EH (cell line): ENCODE measurements around the gene HCN3.
"Not testable (repeated sequence)": the region's sequence is repeated elsewhere in the genome, so short reads cannot be mapped to it uniquely, and the experiment has no call there.

Experiments used
- DNase-seq: peaks from one replicate; pipeline ENCODE4 v3.0.0-alpha.2; 2015; ENCODE audit warnings: low read depth

HCN3 gene

DNA sequence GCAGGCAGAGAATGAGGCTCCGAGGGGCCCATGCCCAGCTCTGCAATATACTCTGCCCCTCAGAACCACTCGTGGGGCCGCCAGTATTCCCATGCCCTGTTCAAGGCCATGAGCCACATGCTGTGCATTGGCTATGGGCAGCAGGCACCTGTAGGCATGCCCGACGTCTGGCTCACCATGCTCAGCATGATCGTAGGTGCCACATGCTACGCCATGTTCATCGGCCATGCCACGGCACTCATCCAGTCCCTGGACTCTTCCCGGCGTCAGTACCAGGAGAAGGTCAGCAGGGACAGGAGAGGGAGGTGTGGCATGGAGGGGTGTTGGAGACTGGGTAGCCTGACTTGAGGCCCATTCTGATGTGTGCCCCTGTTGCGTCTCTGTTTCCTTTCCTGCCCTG is 7.2 kb downstream of the HCN3 start:
- no peak for DNase-seq

DNA sequence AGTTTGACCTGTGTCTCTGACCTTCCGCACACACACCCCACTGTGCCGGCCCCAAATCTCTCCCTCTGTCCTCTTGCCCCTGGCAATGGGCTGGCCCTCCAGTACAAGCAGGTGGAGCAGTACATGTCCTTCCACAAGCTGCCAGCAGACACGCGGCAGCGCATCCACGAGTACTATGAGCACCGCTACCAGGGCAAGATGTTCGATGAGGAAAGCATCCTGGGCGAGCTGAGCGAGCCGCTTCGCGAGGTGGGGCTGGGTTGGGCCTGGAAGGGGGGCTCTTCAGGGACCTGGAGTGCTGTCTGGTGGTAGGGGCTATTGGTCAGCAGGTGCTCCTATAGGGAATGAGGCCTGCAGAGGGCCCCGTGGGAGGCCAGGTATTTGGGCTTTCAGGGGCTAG is 7.8 kb downstream of the HCN3 start:
- DNase-seq, result no peak

DNA sequence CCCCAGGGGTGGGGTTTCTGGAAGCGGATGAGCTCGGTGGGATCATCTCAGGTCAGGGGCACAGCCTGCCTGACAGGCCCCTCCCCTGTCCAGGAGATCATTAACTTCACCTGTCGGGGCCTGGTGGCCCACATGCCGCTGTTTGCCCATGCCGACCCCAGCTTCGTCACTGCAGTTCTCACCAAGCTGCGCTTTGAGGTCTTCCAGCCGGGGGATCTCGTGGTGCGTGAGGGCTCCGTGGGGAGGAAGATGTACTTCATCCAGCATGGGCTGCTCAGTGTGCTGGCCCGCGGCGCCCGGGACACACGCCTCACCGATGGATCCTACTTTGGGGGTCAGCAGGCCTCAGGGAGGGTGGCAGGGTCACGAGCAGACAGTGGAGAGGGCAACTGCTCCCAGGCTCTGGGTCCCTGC is 8.4 kb downstream of the HCN3 start:
- no peak for DNase-seq

DNA sequence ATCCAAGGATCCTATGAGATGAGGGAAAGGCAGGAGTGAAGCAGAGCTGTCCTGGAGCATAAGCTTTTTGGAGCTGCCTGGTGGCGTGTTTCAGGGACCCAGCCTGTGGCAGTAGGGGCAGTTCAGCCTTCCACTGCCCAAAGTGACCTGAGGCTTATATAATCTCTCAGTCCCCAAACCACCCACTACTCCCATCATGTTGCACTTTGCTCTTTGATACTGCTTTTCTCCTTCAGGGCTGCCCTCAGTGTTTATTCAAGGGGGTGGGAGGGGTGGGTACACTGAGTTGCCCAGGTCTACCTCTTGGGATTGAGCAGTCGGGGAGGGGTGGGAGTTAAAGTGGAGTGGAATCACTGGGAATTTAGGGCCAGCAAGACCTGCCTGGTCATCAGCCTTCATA is 9.3 kb downstream of the HCN3 start:
- DNase-seq, result no peak

DNA sequence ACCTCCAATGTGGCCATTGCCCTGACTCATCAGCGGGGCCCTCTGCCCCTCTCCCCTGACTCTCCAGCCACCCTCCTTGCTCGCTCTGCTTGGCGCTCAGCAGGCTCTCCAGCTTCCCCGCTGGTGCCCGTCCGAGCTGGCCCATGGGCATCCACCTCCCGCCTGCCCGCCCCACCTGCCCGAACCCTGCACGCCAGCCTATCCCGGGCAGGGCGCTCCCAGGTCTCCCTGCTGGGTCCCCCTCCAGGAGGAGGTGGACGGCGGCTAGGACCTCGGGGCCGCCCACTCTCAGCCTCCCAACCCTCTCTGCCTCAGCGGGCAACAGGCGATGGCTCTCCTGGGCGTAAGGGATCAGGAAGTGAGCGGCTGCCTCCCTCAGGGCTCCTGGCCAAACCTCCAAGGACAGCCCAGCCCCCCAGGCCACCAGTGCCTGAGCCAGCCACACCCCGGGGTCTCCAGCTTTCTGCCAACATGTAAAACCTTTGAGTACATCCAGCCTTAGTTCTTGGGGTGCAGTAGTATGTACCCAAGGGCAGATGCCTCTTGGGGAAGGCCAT is 10.8 kb downstream of the HCN3 start:
- no peak for DNase-seq

DNA sequence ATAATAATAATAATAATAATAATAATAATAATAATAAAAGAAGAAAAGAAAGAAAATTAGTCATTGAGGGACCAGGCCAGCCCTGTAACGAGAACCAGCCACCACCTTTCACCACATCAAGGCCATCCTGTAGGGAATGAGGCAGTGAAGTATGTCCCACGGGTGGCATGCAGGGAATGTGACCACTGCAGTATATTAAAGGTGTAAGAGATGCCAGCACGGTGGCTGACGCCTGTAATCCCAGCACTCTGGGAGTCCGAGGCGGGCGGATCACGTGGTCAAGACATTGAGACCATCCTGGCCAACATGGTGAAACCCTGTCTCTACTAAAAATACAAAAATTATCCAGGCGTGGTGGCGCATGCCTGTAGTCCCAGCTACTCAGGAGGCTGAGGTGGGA is 13.7 kb downstream of the HCN3 start:
- DNase-seq, result not testable (repeated sequence)

DNA sequence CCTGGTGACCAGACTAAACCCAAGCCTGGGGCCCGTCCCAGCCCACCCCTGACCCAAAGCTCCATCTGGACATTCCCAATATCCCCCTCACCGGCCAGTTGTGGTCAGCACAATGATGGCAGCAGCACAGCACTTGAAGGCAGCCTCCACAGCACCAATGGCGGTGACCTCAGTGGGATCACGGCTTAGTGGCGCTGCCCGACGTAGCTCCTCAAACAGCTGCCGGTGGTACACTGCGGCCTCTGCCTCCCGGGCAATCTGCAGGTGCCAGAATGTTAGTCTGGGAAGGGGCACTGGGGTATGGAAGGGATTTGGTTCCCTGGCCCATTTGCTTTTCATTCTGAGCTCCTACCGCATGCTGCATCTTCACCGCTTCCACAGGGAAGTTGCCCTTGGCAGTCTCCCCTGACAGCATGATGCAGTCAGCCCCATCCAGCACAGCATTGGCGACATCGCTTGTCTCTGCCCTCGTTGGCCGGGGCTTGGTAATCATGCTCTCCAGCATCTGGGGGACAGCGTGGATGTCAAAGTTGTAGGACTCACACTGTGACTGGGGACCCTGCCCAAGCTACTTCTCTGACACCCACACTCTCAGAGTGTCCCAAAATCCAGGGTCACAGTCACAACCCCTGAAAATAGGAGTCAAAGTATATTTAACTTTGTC is 16.0 kb downstream of the HCN3 start:
- no peak for DNase-seq

DNA sequence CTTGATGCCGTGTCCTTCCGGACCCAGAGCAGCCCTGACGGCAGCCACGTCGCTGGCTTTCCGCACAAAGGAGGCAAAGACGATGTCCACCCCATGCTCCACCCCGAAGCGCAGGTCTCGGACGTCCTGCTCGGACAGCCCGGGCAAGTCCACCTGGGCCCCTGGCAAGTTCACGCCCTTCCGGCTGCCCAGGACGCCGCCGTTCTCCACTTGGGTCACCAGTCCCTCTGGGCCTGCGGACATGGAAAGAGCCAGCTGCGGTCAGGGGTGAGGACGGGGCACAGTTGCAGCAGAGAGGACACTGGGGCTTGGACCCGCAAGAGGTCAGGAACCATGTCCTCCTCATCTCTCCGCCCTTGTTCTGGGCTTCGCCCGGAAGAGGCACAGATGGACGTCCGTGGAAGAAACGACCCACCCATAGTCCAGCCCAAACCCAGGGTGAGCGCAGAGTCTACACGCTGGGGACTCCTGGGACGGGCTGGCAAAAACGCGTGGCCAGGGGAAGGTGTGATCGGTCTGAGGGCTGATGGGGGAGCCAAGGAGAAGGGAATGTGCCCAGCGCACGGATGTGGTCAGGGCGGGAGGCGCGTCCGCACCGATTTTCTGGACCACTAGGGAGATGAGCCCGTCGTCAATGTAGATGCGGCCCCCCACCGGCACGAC is 17.4 kb downstream of the HCN3 start:
- DNase-seq, result no peak

DNA sequence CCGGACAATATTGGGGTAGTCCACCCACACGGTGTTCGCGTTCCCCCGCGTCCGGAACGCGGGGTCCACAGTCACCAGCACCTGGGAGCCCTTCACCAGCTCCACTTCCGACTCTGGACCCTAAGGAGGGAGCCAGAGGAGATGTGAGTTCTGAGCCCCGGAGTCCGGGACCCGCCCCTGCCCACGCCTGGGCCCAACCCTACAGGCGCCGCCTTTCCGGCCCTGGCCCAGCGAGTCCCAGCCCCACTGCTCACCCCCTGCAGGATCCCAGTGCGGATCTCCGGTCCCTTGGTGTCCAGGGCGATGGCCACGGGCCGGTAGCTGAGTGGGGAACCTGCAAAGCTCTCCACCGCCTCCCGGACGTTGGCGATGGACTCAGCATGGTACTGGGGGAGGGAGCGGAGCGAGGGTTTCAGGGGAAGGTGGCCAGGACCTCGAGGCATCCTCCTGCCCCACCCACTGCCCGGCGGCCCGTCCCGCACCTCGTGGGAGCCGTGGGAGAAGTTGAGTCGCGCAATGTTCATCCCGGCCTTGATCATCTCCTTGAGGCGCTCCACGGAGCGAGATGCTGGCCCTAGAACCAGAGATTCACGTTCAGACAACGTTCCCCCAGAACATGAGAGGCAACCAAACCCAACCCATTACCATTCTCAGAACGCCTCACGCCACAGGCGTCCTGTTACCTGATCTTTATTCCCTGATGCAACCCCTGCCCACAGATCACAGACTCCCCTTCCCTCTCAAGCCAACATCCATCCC is 18.1 kb downstream of the HCN3 start:
- DNase-seq, result no peak

DNA sequence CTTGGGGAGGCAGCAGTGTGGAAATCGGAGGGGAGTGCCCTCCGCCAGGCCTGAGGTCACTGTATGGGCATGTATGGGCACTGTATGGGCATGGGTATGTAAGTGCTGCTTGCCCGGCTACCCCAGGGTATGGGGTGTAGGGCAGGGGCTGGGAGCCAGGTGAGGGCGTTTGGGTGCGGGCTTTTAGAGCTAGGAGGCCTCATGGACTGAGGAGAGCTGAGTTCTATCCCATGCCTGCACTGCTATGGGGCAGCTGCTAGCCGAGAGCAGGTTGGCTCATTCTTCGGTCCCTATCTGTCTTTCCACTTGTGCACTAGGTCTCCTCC is 18.6 kb downstream of the HCN3 start:
- DNase-seq, result no peak

DNA sequence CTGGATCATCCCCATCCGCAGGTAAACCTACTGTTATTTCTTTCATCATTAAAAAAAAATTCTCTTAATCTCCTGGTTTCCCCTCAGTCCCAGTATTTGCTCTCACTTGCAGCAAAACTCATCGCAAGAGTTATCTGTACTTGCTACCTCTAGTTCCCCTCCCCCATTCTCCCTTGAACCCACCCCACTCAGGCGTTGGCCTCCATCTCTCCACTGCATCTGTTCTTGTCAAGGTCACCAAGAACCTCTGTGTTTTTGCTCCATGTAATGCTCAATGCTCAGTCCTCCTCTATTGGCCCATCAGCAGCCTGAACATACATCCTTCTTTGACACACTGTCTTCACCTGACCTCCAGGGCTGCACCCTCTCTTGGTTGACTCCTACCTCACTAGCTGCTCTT is 19.4 kb downstream of the HCN3 start:
- no peak for DNase-seq

DNA sequence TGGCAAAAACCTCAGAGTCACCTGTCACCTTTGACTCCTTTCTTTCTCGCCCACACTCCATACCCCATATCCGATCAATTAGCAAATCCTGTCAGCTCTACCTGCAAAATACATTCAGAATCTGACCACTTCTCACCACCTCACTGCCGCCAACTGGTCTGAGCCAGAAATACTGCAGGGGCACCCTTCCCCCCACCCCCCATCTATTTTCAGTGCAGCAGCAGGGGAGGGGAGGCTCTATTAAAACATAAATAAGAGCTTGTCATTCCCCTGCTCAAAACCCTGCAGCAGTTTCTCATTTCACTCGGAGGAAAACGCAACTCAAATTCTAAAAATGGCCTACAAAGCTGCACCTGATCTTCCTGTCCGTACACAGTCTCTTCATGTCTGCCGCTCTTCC is 20.1 kb downstream of the HCN3 start:
- no peak for DNase-seq

DNA sequence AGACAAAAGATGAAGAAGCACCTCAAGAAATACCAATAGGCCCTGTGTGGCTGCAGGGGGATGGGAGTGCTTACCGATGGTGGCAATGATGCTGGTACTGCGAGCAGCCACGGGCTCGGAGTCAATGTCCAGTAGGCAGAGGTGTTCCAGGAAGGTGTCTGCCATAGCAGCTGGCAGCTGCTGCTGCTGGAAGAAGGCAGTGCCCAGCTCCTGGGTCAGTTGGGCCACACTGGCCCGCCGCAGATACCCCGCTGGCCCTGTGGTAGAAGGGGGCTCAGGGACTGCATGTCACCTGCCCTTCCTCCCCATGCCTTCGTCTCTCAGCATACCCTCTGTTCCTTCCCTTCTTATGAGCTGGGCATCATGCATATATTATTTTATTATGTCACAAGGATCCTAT is 22.8 kb downstream of the HCN3 start:
- no peak for DNase-seq

DNA sequence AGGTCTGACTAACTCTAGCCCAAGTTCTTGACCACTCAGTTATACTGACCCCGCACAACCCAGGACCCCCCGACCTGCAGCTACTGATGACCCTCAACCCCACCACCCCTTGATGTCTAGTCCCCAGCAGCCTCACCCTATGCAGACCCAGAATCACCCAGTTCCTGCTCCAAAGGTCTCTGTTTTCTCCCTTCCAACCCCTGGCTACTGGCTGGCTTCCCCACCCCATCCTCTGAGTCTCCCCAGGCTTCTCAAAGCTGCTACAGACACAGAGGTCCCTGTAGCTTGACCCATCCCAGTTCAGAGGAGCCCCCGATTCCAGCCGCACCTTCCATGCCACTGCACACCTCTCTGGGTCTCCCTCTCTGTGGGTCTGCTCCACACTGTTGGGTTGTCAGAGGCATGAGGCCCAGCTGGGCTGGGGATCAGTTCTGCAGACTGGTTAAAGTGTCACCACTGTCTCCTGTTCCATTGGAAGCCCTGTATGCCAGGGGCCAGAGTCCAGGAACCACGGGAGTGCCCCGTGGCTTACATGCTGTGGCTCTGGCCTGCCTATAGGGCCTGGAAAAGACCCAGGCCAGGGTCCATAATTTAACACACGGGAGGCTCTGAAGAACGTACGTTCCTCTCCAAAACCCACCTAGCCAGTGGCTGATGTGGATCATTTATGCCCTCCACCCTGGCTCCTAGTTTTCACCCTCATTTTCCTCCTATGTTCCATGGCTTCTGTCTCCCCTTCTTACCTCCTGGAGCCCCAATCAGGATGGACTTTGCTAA is 23.5 kb downstream of the HCN3 start:
- DNase-seq, result no peak

DNA sequence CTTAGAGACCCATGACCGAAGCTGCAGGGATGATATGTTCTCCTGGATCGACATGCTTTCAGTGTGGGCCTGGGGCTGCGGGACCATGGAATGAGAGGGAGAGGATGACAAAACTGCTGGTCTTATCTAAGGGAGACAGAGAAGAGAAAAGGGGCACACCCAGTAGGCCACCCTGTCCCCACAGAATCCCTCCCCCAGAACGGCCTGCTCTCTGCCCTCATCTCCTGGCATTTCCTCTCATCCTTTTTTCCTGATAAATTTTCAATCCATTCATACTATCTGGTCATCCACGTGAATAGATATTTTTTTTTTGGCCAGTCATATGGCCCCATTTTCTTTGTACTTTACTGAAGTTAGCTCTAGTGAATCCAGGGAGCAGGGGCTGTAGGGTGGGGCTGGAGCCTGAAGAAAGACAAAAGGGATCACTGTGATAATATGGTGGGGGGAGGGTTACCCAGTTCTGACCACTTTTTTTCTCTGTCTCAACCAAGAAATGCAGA is 24.1 kb downstream of the HCN3 start, which contains the start of gene PKLR:
PKLR (minus strand) TSS at position 97 of the 500 bp plus-strand sequence; CDS start at position 54, 43 bp downstream.
- no peak for DNase-seq

DNA sequence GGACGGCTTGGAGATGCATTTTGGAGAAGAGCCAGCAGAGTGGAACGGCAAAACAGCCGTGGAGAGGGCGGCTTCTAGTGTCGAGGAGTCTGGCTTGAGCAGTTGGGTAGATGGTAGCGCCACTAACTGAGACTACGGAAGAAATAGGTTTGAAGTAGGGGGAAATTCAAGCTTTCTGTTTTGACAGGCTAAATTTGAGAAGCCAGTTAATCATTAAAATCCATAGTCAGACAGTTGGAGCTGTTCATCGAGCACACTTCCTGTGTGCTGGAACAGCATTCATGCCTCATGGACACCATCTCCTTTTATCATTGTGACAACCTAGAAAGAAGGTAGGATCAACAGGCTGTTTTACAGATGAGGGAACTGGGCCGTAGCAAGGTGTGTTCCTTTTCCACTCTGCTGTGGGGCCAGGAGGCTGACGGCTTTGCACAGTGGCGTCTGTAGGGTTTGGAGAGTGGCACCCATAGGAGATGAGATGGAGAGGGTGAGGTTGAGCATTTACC is 27.3 kb downstream of the HCN3 start:
- no peak for DNase-seq

DNA sequence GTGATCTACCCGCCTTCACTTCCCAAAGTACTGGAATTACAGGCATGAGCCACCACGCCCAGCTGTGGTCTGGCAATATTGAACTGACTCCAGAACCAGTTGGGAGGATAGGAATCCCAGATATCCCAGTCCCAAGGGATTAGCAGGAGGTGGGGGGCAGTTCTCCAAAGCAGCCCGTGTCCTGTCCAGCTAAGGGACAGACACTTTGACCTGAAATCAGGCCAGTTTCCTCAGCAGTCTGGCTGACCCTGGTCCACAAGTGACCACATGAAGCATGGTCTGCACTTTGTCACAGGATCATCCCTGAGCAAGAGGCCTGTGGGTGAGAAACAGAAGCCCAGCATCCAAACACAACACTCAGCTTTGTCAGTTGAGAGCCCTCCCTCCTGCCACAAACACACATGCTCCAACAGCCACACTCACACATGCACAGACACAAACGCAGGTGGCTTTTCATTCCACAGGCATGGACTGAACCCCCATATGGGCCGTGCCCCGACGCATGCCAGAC is 28.7 kb downstream of the HCN3 start:
- DNase-seq, result peak; percentile 73

DNA sequence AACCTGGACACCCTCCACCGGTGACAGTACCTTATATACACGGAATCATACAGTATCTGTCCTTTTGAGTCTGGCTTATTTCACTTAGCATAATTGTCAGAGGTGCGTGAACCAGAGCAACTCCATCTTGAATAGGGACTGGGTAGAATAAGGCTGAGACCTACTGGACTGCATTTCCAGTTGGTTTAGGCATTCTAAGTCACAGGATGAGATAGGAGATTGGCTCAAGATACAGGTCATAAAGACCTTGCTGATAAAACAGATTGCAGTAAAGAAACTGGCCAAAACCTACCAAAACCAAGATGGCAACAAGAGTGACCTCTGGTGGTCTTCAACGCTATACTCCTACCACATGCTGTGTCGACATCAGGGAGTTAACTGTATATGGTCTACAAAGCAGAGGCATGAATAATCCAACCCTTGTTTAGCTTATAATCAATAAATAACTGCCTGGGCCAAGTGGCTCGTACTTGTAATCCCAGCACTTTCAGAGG is 30.0 kb downstream of the HCN3 start:
- peak; percentile 61 for DNase-seq

DNA sequence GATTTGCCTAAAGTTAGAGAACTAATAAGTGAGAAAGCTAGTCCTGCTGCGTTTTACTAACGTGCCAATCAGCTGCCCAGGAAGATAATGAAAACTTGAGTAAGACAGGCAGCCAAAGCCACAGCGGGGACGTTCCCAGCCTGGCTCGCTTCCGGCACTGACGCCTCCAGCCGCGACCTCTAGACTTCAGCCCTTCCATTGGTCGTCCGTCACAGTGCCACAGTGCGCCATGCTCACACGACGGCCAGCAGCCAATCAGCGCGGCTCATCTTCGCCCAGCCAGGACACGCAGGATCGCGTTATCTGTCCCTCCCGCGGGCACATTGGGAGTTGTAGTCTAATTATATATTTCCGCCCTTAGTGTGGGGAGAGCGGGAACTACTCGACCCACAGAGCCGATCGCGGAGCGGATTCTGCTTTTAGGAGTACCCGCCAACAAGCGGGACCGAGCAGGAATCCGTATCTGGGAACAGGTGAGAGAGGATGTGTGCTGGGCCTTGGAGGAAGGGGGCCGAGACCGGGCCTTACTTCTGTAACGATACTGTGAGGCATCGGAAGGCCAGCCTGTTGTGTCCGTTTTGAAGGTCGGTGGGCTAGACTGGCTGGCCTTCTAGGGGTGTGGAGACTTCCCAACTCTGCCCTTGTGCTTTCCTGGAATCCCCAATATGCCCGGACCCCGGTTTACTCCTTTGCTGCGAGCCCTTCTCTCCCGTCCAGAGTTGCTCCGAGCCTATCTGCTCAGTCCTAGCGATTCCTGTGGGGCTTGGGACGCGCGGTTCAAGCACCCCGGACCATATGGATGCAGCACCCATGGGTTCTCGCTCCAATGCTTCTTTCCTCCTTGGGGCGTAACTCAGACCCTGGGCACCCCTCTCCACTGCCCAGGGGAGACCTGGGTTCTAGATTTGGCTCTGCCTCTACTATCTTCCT is 31.5 kb downstream of the HCN3 start, which contains the start of gene FDPS:
FDPS (plus strand) TSS at position 374 of the 930 bp plus-strand sequence. CDS start 924 bp downstream, outside the sequence.
- DNase-seq, result peak; percentile 100

DNA sequence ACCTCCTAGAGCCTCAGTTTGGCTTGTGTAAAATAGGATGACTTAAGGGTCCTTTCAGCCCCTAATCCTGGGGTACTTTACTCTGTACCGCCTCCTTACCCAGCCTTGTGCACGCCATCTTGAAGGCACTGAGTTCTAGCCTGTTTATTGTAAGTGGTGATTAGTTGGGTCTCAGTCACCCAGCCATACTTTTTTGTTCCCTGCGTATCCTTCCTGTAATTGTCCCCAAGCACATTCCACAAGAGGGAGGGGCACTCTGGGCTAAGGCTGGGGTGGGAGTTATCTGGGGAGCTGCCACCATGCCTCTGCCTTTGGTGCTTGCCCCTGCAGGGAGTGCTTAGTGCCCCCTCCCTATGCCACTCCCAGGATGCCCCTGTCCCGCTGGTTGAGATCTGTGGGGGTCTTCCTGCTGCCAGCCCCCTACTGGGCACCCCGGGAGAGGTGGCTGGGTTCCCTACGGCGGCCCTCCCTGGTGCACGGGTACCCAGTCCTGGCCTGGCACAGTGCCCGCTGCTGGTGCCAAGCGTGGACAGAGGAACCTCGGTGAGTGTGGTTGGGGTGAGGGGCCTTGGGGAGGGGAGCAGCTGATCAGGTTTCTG is 32.3 kb downstream of the HCN3 start:
- DNase-seq, result peak; percentile 27
